ENCODE data around the gene TMEM192.
"Not testable (repeated sequence)": the region's sequence is repeated elsewhere in the genome, so short reads cannot be mapped to it uniquely, and the experiment has no call there.

The TMEM192 gene

GRCh38 chr4:165112368-165113121, at the start of gene TMEM192:
Gene TMEM192 (minus strand): TSS chr4:165112860. CDS start chr4:165112773, 87 bp downstream.
- peak; percentile 66 for DNase-seq

DNA sequence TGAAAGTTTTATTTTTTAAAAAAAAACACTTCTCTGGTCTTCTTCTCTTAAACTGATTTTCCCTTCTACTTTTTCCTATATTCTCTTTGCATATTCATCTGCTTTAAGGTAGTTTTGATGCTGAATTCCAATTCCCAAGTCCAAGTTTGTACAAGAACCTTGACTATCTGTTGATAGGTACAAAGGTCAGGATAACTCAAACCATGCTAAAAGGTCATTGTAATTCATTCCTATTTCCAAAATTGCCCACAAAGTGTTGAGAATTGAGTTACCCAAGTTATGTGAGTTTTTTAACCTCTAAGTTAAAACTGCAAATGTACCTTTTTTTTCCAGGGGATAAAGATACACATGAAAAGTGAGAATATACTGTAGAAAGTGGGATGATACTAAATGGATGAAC, 46.1 kb upstream of the TMEM192 start:
- no peak for DNase-seq

DNA sequence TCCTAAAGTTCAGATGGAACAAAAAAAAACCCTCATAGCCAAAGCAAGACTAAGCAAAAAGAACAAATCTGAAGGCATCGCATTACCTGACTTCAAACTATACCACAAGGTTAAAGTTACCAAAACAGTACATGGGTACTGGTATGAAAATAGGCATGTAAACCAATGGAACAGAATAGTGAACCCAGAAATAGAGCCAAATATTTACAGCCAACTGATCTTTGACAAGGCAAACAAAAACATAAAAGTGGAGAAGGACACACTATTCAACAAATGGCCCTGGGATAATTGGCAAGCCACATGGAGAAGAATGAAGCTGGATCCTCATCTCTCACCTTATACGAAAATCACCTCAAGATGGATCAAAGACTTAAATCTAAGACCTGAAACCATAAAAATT, 44.2 kb upstream of the TMEM192 start:
- no peak for DNase-seq

DNA sequence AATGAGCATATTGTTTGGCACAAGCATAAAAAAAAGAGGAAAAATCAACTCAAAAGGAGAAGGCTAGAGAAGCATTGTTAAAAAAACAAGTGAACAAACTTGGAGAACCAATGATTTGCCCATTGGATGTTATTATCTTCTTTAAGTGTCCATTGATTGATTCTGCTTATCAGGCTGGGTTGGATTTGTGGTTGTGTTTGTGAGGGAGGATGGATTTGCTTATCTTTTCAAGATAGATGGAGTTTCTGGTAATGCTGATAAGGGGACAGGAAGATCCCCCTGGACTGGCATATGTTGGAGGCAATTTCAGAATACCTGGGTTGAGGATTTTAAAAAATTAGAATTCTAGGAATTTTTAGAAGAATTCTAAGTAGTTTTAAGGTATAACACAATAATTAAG, 41.8 kb upstream of the TMEM192 start:
- no peak for DNase-seq

DNA sequence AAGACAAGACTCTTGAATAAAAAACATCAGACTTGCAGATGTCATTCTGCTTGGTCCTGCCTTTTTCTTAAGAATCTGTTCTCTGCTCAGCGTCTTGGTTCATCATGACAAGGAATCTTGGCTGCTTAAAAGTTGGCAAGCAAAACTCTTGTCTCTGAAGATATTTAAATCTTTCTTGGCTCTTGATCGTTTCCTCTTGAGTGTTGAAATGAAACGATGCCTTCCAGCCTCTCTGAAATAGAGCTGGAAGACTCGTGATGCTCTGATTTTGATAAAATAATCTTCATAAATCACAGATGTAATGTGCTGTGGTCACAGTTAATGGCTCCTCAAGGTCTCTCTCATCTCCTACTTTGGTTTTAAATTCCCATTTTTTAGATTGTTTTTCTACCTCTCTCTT, 39.9 kb upstream of the TMEM192 start:
- no peak for DNase-seq

GRCh38 chr4:165151734-165152133, 39.1 kb upstream of the TMEM192 start:
- no peak for DNase-seq

DNA sequence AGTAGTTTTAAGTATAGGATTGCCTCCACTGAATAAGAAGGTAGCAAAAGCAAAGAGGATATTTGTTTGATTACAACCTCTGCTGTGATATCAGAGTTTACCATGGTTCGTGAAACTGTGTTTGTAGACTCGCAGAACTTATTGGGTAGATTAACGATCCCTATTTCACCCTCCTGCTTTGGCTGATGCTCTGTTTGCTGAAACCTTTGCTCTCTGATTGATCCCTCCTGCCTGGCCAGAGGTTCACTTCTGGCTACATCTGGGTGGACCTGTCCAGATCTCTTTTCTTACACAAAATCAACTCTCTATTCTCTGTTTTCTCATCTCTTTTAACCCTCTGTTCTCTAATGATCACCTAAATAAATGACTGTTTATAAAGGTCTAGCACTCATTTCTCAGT, 37.9 kb upstream of the TMEM192 start:
- DNase-seq, result no peak

GRCh38 chr4:165138843-165139242, 26.2 kb upstream of the TMEM192 start:
- DNase-seq, result no peak

GRCh38 chr4:165137205-165137604, 24.5 kb upstream of the TMEM192 start:
- no peak for DNase-seq

- DNase-seq, result no peak
Measured at GRCh38 chr4:165136529-165136928, 23.9 kb upstream of the TMEM192 start.

DNA sequence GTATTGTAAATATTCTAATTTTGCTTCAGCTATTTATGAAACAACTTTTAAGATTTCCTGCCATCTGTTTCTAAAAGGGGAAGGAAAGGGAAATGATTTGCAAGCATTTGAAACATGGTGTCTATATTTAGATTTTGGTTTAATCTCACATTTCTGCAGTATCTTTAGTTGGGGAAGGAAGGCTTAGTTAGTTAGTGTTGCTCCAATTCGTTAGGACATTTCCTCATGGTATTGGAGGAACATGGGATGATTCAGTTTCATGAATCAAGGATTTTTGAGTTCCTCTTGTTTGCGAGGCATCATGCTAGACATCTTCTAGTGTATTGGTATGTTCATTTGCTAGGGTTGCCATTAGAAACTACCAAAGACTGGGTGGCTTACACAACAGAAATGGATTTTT, 20.5 kb upstream of the TMEM192 start:
- no peak for DNase-seq

- peak; percentile 0 for DNase-seq
Measured at GRCh38 chr4:165131247-165131832, 18.7 kb upstream of the TMEM192 start.

- no peak for DNase-seq
Measured at GRCh38 chr4:165129924-165130323, 17.3 kb upstream of the TMEM192 start.

- DNase-seq, result not testable (repeated sequence)
Measured at GRCh38 chr4:165125869-165126499, 13.3 kb upstream of the TMEM192 start.

DNA sequence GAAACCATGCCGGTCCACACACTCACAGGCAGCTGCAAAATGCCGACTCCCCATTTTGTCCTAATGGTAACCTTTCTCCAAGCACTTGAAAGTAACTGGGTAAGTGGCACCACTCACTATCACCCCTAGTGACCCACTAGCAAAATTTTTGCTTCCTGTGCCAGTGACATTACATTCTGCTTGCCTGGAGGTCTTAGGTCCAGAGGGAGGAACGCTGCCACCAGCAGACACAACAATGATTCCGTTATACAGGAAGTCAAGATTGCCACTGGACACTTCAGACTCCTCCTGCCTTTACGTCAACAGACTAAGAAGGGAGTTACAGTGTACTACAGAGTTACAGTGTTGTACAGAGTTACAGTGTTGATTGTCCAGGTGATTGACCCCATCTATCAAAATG, 11.8 kb upstream of the TMEM192 start:
- no peak for DNase-seq

GRCh38 chr4:165118256-165118909, 5.7 kb upstream of the TMEM192 start:
- DNase-seq, result no peak

- no peak for DNase-seq
Measured at GRCh38 chr4:165115301-165115700, 2.6 kb upstream of the TMEM192 start.

DNA sequence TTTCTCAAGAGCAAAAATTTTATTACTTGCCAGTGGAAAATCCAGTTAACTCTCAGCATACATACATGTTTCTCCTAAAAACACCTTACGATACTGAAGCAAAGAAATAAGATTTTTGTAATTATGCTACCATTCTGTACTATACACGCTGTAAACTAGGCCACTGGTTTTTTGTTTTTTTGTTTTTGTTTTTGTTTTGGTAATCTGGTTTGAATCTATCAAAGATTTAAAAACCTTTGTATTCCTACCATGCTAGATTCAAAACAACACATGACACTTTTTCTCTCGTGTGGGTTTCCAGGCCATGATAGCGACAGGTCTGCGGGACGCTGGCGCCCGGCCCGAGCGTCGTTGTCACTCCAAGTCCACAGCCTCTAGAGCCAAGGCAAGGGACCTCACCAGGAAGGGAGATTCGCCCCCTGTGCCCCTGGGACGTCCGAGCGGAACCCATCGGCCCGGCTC, 723 bp downstream of the TMEM192 start:
- no peak for DNase-seq

DNA sequence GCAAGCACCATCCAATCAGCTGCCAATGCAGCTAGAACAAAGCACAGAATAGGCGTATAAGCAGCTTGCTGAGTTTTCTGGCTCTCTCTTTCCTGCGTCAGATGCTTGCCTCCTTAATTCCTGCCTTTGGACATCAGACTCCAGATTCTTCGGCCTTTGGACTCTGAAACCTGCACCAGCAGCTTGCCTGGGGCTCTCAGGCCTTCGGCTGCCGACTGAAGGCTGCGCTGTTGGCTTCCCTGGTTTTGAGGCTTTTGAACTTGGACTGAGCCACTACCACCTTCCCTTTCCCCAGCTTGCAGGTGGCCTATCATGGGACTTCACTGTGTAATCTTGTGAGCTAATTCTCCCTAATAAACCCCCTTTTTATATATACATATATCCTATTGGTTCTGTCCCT, 6.1 kb downstream of the TMEM192 start:
- no peak for DNase-seq

DNA sequence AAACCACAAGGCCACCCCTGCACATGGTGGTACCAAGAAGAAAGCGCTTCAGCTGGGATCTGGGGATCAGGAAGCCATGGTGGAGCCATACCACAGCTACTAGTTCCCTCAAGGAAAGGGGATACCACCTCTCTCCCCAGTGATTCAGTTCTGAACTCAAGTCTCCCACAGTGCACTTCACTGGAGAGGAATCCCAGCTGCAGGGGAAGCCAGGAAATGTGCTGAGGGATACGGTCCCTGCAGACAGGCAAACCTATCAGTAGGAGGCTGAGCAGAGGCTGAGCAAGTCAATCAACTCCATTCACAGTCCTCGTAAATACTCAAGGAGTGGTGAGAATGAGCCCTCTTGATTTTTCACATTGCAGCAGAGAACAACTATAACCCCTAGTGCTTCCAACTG, 11.0 kb downstream of the TMEM192 start:
- DNase-seq, result no peak

DNA sequence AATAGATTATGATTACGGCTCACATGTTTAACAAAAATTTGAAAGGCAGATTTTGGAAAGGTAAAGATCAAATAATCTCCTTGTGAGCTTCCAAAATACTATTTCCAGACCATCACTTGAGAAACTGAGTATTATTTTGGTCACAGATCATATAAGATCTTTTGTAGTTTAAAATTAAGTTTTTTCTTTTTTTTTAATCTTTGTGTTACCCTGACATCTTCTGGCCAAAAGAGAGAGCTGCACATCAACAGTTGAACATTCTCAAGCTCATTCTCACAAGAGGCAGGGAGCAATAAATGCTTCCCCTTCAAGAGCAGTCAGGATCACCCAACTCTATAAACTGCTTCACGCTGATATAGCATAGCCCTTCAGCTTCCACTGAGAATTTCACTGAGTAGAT, 15.9 kb downstream of the TMEM192 start:
- DNase-seq, result no peak

GRCh38 chr4:165095291-165095690, 17.4 kb downstream of the TMEM192 start:
- DNase-seq, result no peak

GRCh38 chr4:165094873-165095272, 17.8 kb downstream of the TMEM192 start:
- DNase-seq, result no peak

DNA sequence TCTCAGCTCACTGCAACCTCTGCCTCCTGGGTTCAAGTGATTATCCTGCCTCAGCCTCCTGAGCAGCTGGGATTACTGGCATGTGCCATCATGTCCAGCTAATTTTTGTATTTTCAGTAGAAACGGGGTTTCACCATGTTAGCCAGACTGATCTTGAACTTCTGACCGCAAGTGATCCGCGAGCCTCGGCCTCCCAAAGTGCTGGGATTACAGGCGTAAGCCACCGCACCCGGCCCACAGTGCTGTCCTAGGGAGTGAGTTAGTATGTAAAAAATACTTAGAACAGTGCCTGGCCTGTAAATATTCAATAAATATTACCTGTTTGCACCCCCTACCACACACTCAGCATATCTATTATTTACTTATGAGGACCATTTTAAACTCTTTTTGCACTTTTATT, 20.5 kb downstream of the TMEM192 start:
- DNase-seq, result not testable (repeated sequence)
